Measurements from ENCODE around the gene CELSR1.

The CELSR1 gene

DNA sequence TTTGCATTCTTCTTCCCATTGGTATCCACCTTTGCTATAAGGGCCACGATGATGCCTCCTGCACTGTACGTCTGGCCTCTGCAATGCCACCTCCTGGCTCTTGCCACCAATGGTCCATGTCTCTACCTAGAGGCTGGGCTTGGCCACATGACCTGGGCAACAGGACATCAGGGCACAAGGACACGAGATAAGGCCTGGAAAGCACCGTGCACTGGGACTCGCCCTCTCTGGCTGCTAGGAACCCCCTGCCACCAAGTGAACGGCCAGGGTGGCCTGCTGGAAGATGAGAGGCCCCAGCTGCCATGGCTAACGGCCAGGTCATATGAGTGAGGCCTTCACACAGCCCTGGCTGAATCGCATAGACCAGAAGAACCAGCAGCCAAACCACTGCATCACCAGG is 114.5 kb downstream of the CELSR1 start:
- ATAC-seq = no peak
- TF ChIP-seq, protein P1, sequence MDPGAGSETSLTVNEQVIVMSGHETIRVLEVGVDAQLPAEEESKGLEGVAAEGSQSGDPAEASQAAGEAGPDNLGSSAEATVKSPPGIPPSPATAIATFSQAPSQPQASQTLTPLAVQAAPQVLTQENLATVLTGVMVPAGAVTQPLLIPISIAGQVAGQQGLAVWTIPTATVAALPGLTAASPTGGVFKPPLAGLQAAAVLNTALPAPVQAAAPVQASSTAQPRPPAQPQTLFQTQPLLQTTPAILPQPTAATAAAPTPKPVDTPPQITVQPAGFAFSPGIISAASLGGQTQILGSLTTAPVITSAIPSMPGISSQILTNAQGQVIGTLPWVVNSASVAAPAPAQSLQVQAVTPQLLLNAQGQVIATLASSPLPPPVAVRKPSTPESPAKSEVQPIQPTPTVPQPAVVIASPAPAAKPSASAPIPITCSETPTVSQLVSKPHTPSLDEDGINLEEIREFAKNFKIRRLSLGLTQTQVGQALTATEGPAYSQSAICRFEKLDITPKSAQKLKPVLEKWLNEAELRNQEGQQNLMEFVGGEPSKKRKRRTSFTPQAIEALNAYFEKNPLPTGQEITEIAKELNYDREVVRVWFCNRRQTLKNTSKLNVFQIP (CRISPR knock-in tag; IDR thresholded peaks at IDR 0.05; ENCODE audit: borderline replicate concordance, low read depth) = no peak
- TF ChIP-seq, protein P2, sequence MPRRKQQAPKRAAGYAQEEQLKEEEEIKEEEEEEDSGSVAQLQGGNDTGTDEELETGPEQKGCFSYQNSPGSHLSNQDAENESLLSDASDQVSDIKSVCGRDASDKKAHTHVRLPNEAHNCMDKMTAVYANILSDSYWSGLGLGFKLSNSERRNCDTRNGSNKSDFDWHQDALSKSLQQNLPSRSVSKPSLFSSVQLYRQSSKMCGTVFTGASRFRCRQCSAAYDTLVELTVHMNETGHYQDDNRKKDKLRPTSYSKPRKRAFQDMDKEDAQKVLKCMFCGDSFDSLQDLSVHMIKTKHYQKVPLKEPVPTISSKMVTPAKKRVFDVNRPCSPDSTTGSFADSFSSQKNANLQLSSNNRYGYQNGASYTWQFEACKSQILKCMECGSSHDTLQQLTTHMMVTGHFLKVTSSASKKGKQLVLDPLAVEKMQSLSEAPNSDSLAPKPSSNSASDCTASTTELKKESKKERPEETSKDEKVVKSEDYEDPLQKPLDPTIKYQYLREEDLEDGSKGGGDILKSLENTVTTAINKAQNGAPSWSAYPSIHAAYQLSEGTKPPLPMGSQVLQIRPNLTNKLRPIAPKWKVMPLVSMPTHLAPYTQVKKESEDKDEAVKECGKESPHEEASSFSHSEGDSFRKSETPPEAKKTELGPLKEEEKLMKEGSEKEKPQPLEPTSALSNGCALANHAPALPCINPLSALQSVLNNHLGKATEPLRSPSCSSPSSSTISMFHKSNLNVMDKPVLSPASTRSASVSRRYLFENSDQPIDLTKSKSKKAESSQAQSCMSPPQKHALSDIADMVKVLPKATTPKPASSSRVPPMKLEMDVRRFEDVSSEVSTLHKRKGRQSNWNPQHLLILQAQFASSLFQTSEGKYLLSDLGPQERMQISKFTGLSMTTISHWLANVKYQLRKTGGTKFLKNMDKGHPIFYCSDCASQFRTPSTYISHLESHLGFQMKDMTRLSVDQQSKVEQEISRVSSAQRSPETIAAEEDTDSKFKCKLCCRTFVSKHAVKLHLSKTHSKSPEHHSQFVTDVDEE (CRISPR knock-in tag; IDR thresholded peaks at IDR 0.05) = no peak
- no peak for TF ChIP-seq ZNF70 (CRISPR knock-in tag; IDR thresholded peaks at IDR 0.05)
- TF ChIP-seq SNAI2 (CRISPR knock-in tag; IDR thresholded peaks at IDR 0.05) = no peak
- no peak for TF ChIP-seq ZFP30 (CRISPR knock-in tag; IDR thresholded peaks at IDR 0.05)
- no peak for TF ChIP-seq RARB (CRISPR knock-in tag; IDR thresholded peaks at IDR 0.05)
- no peak for TF ChIP-seq ZC3H10 (CRISPR knock-in tag; IDR thresholded peaks at IDR 0.05)
- TF ChIP-seq GLIS3 (CRISPR knock-in tag; IDR thresholded peaks at IDR 0.05) = no peak

DNA sequence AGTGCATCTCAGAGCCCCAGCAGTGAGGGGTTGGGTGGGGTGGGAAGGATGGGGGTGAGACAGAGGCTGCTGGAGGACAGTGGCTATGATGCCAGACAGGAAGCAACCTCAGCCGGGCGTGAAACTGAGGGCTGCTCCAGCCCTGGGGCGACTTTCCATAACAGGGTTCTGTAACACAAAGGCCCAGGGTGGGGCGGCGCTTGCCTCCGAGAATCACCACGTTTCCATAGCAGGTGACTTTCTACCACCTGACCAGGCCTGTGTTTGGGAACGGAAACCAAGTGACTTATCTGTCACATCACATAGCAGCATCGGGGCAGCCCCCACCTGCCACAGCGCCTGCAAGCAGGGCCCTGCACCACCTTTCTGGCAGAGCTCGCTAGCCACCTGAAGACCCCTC is 116.2 kb downstream of the CELSR1 start:
- TF ChIP-seq, protein P3, sequence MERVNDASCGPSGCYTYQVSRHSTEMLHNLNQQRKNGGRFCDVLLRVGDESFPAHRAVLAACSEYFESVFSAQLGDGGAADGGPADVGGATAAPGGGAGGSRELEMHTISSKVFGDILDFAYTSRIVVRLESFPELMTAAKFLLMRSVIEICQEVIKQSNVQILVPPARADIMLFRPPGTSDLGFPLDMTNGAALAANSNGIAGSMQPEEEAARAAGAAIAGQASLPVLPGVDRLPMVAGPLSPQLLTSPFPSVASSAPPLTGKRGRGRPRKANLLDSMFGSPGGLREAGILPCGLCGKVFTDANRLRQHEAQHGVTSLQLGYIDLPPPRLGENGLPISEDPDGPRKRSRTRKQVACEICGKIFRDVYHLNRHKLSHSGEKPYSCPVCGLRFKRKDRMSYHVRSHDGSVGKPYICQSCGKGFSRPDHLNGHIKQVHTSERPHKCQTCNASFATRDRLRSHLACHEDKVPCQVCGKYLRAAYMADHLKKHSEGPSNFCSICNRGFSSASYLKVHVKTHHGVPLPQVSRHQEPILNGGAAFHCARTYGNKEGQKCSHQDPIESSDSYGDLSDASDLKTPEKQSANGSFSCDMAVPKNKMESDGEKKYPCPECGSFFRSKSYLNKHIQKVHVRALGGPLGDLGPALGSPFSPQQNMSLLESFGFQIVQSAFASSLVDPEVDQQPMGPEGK (CRISPR knock-in tag; IDR thresholded peaks at IDR 0.05; ENCODE audit: borderline replicate concordance) = no peak
- no peak for TF ChIP-seq TOX (CRISPR knock-in tag; IDR thresholded peaks at IDR 0.05; ENCODE audit: borderline replicate concordance)
- TF ChIP-seq TCF4 (CRISPR knock-in tag; IDR thresholded peaks at IDR 0.05; ENCODE audit: borderline replicate concordance) = no peak
- TF ChIP-seq OSR1 (CRISPR knock-in tag; IDR thresholded peaks at IDR 0.05) = no peak
- TF ChIP-seq PPARA (CRISPR knock-in tag; IDR thresholded peaks at IDR 0.05; ENCODE audit: borderline replicate concordance) = no peak
- no peak for TF ChIP-seq ISL1 (CRISPR knock-in tag; IDR thresholded peaks at IDR 0.05)
- no peak for TF ChIP-seq ESRRG (CRISPR knock-in tag; IDR thresholded peaks at IDR 0.05)
- ATAC-seq = no peak

DNA sequence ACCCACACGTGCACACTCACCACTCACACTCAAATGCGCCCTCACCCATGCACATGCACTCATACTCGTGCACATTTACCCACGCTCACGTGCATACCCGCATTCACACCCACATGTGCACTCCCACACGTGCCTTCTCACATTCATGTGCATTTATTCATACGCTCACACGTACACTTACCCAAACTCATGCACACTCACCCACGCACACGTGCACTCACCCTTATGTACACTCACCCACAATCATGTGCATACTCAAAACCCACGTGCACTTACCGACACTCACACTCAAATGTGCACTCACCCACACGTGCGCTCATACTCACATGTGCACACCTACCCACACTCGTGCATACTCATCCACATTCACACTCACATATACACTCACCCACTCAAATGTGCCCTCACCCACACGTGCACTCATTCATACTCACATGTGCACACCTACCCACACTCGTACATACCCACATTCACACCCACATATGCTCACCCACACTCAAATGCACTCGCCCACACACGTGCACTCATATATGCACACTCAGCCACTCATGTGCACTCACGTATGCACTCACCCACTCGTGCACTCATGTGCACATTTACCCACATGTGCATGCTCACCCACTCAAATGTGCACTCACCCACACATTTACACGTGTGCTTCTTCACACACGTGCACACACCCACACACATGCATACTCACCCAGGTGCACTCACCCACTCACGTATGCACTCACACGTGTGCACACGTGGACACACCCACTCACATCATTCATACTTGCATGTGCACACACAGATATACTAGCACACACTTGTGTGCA is 117.5 kb downstream of the CELSR1 start:
- no peak for ATAC-seq
- TF ChIP-seq, protein P4, sequence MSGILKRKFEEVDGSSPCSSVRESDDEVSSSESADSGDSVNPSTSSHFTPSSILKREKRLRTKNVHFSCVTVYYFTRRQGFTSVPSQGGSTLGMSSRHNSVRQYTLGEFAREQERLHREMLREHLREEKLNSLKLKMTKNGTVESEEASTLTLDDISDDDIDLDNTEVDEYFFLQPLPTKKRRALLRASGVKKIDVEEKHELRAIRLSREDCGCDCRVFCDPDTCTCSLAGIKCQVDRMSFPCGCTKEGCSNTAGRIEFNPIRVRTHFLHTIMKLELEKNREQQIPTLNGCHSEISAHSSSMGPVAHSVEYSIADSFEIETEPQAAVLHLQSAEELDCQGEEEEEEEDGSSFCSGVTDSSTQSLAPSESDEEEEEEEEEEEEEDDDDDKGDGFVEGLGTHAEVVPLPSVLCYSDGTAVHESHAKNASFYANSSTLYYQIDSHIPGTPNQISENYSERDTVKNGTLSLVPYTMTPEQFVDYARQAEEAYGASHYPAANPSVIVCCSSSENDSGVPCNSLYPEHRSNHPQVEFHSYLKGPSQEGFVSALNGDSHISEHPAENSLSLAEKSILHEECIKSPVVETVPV (CRISPR knock-in tag; IDR thresholded peaks at IDR 0.05) = no peak
- no peak for TF ChIP-seq OSR1 (CRISPR knock-in tag; IDR thresholded peaks at IDR 0.05)
- TF ChIP-seq, protein P2 (CRISPR knock-in tag; IDR thresholded peaks at IDR 0.05) = no peak
- no peak for TF ChIP-seq ISL1 (CRISPR knock-in tag; IDR thresholded peaks at IDR 0.05)
- TF ChIP-seq ZNF565 (CRISPR knock-in tag; conservative IDR thresholded peaks at IDR 0.05; ENCODE audit: low read depth) = no peak
